Adrenal gland (tissue), 5 donors: ENCODE data around the gene HEY2.

Source experiments
- POLR2A ChIP-seq, 2 donors: fragments of 450-650 bp; IDR thresholded peaks; one replicate each; pipeline ENCODE4 v1.6.1; 2017; ENCODE audit warnings: antibody characterized with exemption in 2 of 2, mild to moderate bottlenecking in 2 of 2, moderate library complexity in 1 of 2
- TF ChIP-seq, protein P1 (sequence below), 6 experiments: fragments of 450-650 bp in 4 of 6; fragments of 200-600 bp in 2 of 6; sonication (generic) in 1 of 6; IDR thresholded peaks; 1 replicate in 5 of 6; 2 replicates in 1 of 6; pipeline versions ENCODE4 v1.5.1 to v1.8.0; 2016 to 2021; ENCODE audit warnings: antibody characterized with exemption in 6 of 6, mild to moderate bottlenecking in 2 of 6, moderate library complexity in 1 of 6
- donor health status: DM: no; HTN: no; CAD: no.

DNA sequence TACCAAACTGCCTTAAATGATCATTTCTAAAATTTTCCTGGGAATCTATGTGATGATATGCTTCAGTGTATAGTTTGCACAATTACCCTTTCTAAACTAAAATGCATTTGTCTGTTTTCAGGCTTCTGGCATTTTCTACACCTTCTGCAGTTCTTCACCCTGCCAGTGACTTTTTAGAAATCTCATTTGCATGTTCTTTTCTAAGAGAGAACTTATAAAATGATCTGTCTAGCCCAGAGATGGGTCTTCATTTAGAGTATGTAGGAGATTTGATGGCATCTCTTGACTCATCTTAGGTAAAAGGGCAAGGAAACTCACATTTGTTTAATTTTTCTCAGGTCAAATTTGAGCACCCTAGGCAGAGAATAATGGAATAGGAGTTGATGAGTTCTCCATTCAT, 59.2 kb downstream of the HEY2 start:
- TF ChIP-seq, protein P1, sequence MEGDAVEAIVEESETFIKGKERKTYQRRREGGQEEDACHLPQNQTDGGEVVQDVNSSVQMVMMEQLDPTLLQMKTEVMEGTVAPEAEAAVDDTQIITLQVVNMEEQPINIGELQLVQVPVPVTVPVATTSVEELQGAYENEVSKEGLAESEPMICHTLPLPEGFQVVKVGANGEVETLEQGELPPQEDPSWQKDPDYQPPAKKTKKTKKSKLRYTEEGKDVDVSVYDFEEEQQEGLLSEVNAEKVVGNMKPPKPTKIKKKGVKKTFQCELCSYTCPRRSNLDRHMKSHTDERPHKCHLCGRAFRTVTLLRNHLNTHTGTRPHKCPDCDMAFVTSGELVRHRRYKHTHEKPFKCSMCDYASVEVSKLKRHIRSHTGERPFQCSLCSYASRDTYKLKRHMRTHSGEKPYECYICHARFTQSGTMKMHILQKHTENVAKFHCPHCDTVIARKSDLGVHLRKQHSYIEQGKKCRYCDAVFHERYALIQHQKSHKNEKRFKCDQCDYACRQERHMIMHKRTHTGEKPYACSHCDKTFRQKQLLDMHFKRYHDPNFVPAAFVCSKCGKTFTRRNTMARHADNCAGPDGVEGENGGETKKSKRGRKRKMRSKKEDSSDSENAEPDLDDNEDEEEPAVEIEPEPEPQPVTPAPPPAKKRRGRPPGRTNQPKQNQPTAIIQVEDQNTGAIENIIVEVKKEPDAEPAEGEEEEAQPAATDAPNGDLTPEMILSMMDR (IDR thresholded peaks at IDR 0.05) = no peak
- TF ChIP-seq POLR2A (IDR thresholded peaks at IDR 0.05) = no peak
